SU-DHL-6 (cell line): Measurements from ENCODE around the gene OR6C70.

Experiments used
- EZH2phosphoT487 ChIP-seq: fragments of 200-600 bp; sonication (generic), shearing (Covaris generic); conservative IDR thresholded peaks from 2 replicates; pipeline ENCODE4 v1.6.1; 2018; ENCODE audit warnings: mild to moderate bottlenecking, antibody characterized with exemption, low read length, moderate library complexity, mixed read lengths
- TF ChIP-seq, protein P1 (sequence below): fragments of 200-600 bp; sonication (generic); IDR thresholded peaks from one replicate; pipeline ENCODE4 v1.5.1; 2017; ENCODE audit warnings: antibody characterized with exemption, mild to moderate bottlenecking, low read length, moderate library complexity; ENCODE audit not compliant: insufficient read depth, poor library complexity, severe bottlenecking

DNA sequence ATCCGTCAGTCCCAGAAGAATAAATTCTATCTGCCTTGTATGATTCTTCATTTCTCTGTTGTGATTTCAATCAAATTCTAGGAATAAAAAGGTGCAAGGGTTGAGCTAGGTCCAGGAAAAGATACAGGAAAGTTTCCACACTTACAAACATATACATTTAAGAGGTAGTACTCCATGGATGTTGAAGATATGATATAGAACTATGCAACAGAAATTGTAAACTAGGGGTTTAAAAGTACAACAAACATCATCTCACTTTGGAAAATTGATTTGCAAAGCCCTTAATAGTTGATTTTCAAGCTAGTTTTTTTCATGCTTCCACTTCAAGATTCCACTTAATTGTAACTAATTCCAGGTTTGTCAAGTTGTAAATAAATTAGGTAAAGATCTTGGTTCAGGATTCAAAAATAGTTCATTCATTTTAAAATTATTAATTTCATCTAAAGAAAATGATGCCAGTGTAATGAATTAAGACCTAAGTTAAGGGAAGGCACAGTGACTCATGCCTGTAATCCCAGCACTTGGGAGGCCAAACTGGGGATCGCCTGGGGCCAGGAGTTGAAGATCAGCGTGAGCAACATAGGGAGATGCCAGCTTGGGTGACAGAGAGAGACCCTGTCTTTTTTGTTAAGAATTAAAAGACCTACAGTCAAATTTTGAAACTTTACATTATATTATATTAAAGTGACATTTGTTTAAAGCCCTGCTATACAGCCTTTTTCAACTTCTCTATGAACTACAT lies at the start of gene OR6C70:
- TF ChIP-seq, protein P1, sequence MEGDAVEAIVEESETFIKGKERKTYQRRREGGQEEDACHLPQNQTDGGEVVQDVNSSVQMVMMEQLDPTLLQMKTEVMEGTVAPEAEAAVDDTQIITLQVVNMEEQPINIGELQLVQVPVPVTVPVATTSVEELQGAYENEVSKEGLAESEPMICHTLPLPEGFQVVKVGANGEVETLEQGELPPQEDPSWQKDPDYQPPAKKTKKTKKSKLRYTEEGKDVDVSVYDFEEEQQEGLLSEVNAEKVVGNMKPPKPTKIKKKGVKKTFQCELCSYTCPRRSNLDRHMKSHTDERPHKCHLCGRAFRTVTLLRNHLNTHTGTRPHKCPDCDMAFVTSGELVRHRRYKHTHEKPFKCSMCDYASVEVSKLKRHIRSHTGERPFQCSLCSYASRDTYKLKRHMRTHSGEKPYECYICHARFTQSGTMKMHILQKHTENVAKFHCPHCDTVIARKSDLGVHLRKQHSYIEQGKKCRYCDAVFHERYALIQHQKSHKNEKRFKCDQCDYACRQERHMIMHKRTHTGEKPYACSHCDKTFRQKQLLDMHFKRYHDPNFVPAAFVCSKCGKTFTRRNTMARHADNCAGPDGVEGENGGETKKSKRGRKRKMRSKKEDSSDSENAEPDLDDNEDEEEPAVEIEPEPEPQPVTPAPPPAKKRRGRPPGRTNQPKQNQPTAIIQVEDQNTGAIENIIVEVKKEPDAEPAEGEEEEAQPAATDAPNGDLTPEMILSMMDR: no peak
- TF ChIP-seq EZH2phosphoT487: no peak
